Memory B cell (primary cell): ENCODE results near the gene ENPP6.

Source experiments
- ATAC-seq: fragments of 150-1000 bp; cut with Tn5 transposase; 2 replicates; pipeline ENCODE4 v1.10.0; 2021; ENCODE audit warnings: low read depth, mild to moderate bottlenecking, moderate library complexity
- DNase-seq, 2 donors: peaks; one replicate each; pipeline ENCODE4 v3.0.0; 2022; ENCODE audit warnings: low spot score in 2 of 2
- H3K27ac Mint-ChIP-seq: one replicate; pipeline ENCODE4 v1.8.0; 2022; ENCODE audit warnings: mild to moderate bottlenecking, moderate library complexity, mixed read lengths
- H3K27me3 Mint-ChIP-seq: one replicate; pipeline ENCODE4 v1.8.0; 2022; ENCODE audit warnings: mixed read lengths
- H3K36me3 Mint-ChIP-seq: one replicate; pipeline ENCODE4 v1.8.0; 2022; ENCODE audit warnings: mild to moderate bottlenecking, mixed read lengths
- H3K4me1 Mint-ChIP-seq: one replicate; pipeline ENCODE4 v1.8.0; 2022; ENCODE audit warnings: mixed read lengths
- H3K4me3 Mint-ChIP-seq: one replicate; pipeline ENCODE4 v1.8.0; 2022; ENCODE audit warnings: mild to moderate bottlenecking, moderate library complexity, mixed read lengths
- H3K9me3 Mint-ChIP-seq: one replicate; pipeline ENCODE4 v1.8.0; 2022; ENCODE audit warnings: mixed read lengths

The ENPP6 gene

DNA sequence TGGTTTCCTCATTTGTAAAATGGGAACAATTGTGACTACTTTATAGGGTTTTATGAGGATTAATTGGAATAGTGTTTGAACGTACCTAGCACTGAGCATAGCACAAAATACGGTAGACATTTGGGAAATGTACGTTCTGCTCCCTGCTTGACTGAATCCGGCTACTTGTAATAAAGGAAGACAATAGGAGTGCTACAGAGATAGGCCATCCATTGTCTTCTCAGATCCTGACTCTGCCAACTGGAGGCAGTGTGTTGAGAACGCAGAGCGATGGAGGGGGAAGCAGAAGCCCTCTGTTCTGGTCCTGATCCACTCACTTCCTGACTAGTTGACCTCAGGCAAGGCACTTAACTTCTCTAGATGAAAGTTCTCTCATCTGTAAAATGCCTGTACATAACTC lies 26.4 kb downstream of the ENPP6 start:
- Mint-ChIP-seq H3K27me3 (peaks cover 5% of the 10 kb centered on the region), H3K4me1 (peaks cover 3% of the 10 kb centered on the region), H3K4me3 (no peak overlapping the region), H3K36me3 (no peaks in the 10 kb centered on the region), H3K27ac (no peak overlapping the region), H3K9me3 (no peaks in the 10 kb centered on the region)
- ATAC-seq: no peak
- DNase-seq: no peak

DNA sequence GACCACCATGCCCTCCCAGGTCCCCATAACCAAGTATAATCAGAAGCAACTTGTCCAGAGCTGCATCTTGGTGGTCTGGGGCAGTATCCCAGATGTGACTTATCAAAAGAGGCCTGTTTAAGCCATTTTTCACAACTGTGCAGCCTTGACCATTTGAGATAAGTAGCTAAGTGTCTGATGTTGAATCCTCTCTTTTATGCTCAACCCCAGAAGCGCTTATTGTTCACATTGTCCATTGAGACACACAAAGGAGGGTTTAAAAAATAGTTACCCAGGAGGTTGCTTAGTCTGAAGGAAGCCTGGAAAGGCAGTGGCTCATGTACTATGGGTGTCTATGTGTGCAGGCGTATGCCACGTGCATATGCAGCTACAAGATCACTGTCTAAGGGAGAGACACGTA lies 27.0 kb downstream of the ENPP6 start:
- ATAC-seq (no peak), DNase-seq (no peak)
- Mint-ChIP-seq H3K27me3 (peaks cover 3% of the 10 kb centered on the region), H3K27ac (no peak overlapping the region), H3K9me3 (no peaks in the 10 kb centered on the region), H3K4me3 (no peak overlapping the region), H3K4me1 (peaks cover 3% of the 10 kb centered on the region), H3K36me3 (no peaks in the 10 kb centered on the region)

DNA sequence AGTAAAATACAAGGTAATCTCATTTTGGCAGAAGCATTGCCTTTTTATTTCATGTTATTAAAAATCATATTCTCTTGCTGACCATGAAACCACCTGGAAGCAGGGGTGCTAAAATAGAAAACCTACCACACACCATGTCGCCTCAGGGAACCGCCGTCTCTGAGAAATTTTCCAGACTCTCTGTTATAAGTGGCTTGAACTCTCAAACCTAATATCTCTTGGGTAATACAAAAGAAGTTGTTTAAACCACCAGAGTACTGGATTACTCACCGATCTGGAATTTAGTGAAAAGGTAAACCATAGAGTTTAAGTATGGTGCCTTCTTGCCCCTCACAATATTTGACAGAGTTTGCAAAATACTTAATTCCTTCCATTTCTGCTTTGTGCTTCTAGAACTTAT lies 27.7 kb downstream of the ENPP6 start:
- Mint-ChIP-seq H3K9me3 (no peaks in the 10 kb centered on the region), H3K27me3 (peaks cover 1% of the 10 kb centered on the region), H3K4me1 (peaks cover 3% of the 10 kb centered on the region), H3K36me3 (no peaks in the 10 kb centered on the region), H3K4me3 (no peak overlapping the region), H3K27ac (no peak overlapping the region)
- ATAC-seq (no peak), DNase-seq (no peak)

DNA sequence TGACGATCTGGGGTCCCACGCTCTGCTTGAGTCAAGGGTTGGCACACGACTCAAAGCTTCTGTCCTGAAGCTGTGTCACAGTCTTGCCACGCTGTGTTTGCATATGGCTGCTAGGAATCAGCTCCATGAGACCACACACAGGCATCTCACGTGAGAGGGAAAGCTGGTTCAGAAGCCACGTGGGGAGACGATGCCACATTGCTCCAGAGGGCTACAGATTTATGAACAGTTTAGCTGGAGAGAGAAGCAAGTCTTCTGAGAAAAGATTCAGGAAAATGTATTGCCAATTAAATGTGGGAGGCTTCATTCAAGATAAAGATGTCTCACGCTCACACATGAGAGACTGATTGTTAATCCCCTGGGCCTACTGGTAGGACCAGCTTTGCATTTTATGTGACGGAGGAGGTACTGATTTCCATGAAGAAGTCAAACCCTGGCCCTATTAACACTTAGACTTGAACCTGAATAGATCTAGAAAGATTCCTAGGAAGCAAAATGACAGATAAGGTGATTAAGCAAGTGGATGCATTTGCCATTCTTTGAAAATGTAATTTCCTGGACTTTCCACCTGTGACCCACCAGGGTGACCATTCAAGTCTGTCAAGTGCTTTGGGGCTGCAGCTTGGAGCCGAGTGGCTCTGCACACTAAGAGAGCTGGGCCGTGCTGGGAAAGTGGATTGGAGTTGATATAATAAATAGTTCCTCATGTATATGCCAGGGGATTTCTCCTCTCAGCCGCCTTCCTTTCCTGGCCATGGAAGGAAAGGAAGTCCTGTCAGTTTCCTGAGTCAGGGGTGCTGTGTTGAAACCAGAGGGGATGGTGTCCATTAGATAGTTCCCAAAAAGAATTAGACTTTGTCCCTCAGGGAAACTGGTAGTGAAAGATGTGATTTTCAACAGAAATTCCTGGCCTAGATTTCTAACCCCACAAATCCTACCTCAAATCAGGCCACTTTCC lies 29.0 kb downstream of the ENPP6 start:
- no peaks in the 10 kb centered on the region for H3K27me3 Mint-ChIP-seq
- H3K27ac Mint-ChIP-seq: no peak overlapping the region
- H3K4me3 Mint-ChIP-seq: no peak overlapping the region
- ATAC-seq (no peak), DNase-seq (no peak)
- no peaks in the 10 kb centered on the region for H3K36me3 Mint-ChIP-seq
- peaks cover 3% of the 10 kb centered on the region for H3K4me1 Mint-ChIP-seq
- no peaks in the 10 kb centered on the region for H3K9me3 Mint-ChIP-seq

DNA sequence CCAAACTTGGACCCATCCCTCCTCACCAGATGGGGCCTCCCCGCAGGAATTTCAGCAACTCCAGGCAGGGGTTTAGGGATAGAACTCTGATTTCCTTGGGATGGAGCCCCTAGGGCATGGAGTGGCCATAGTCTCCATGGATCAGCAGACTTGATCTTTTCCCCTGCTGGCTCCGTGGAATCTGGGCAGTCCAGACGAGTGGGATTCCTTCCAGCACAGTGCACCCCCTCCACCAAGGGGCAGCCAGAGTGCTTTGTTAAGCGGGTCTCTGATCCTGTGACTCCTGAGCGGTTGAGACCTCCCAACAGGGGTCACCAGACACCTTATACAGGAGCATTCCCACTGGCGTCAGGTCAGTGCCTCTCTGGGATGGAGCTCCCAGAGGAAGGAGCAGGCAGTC lies 40.4 kb downstream of the ENPP6 start:
- Mint-ChIP-seq H3K9me3 (peaks cover 14% of the 10 kb centered on the region), H3K27me3 (peaks cover 22% of the 10 kb centered on the region), H3K27ac (no peak overlapping the region), H3K4me3 (no peak overlapping the region), H3K36me3 (peaks cover 5% of the 10 kb centered on the region), H3K4me1 (no peaks in the 10 kb centered on the region)
- DNase-seq (no peak), ATAC-seq (no peak)

DNA sequence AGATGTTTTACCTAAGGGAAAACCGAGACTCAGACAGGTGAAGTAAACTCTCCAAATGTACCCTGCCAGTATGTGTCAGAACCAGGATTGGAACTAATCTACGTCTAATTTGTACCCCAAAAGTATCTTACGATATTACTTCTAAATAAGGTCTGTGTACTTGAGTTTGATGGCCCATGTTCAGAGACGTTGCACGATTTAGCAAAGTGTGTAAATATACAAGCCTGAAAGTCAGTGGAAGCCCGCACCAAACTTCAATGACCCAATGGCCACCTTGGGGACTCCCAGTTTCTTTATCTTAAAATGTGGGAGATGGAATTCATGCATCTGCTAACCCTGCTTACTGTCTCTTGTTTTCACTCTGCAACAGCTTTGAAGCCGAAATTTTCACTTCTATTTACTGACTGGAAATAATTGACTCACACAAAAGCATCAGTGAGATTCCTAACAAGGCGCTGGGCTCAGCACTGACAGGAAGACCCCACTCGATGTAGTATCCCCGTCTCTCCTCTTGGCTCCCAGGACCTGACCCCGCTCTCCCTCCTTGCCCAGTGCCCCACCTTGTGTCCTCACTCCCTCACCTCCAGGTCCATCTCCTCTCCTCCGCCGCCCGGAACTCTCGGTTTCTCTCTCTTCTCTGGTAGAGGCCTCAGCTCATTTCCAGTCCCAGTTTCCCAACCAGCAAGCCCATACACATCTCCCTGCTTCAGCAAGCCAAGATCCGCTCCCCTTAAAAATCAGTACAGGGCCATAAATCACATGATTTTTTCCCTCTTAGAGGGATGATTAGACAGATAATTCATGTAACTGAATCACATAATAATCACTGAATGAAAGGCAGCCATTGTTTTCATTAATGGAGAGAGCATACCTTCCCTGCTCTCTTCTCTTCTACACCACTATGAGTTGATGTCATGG lies 42.8 kb downstream of the ENPP6 start:
- DNase-seq (no peak), ATAC-seq (no peak)
- H3K27me3 Mint-ChIP-seq: peaks cover 29% of the 10 kb centered on the region
- H3K4me1 Mint-ChIP-seq: no peaks in the 10 kb centered on the region
- H3K9me3 Mint-ChIP-seq: peaks cover 9% of the 10 kb centered on the region
- H3K36me3 Mint-ChIP-seq: peaks cover 4% of the 10 kb centered on the region
- H3K27ac Mint-ChIP-seq: no peak overlapping the region
- H3K4me3 Mint-ChIP-seq: no peak overlapping the region

DNA sequence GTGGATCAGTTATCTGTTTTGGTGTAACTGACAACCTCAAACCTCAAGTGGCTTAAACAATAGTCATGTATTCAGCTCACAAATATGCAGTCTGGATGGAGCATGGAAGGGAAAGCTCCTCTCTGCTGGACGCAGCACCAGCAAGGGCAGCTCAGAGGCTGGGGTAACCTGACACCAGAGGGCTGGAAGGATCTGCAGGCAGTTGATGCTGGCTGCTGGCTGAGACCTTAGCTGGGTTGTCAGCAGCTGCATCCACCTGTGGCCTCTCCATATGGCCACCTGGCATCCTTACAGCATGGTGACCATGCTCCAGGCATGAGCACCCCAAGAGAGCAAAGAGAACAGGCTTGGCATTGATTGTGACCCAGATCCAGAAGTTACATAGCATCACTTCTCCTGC lies 46.7 kb downstream of the ENPP6 start:
- no peak for DNase-seq
- peaks cover 29% of the 10 kb centered on the region for H3K27me3 Mint-ChIP-seq
- no peaks in the 10 kb centered on the region for H3K9me3 Mint-ChIP-seq
- no peak overlapping the region for H3K4me3 Mint-ChIP-seq
- H3K27ac Mint-ChIP-seq: no peak overlapping the region
- no peak for ATAC-seq
- H3K4me1 Mint-ChIP-seq: no peaks in the 10 kb centered on the region
- H3K36me3 Mint-ChIP-seq: no peaks in the 10 kb centered on the region

DNA sequence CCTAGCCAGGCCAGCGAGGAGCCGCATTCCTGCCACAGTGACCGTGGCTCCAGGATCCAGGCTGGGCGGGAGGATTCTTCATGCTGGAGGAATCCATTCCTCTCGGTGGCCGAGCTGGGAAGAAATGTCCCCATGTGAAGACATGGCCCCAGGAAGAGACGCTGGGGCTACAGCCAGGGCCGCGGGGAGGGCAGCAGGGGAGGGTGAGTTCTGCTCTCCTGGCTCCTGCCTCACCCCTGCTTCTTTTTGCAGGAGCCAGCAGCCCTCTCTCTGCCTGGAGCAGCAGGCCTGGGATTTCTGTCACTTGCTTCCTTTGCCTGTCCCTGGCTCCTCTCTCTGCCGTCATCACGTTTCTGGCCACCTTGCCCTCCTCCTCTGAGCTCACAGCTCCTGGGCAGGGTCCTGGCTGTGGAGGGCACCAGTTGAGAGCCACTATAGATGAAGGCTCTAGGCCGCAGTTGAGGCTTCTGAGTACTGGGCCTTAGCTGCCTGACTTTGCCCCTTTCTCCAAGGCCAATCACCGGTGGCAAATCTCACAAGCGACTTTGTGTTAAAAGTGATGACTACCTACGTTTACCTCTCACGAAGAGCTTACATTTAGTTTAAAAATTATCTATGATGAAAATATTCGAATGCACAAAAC lies 48.3 kb downstream of the ENPP6 start:
- H3K4me1 Mint-ChIP-seq: no peaks in the 10 kb centered on the region
- no peak overlapping the region for H3K4me3 Mint-ChIP-seq
- no peaks in the 10 kb centered on the region for H3K9me3 Mint-ChIP-seq
- H3K27me3 Mint-ChIP-seq: peaks cover 25% of the 10 kb centered on the region
- H3K36me3 Mint-ChIP-seq: no peaks in the 10 kb centered on the region
- DNase-seq (no peak), ATAC-seq (no peak)
- H3K27ac Mint-ChIP-seq: no peak overlapping the region

DNA sequence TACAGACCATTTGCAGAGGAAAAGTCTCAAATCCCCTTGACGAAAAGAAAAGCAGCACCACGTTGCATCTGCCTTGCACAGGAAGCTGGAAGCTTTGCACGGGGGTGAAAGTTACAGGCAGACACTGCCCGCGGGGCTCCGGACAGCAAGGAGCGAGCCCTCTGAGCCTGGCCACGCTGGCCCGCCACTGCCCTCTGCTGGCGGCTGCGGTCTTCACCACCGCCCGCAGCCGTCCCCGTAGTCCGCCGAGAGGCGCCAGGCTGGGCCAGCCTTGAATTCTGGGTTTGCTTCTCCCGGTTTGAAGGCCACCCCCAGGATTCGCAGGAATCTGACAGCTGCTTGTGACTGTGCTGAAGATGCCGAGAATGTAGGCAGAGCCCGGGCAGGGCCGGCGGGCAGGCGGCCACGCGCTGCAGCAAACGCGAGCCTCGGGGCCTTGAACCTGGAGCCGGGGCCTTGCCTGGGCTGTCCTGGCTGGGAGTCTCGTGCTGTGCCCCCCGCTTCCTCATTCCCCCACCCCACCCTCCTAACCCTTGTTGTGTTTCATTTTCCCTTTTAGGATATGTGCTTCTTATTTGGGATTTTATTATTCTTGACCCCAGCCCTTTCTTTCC lies 49.2 kb downstream of the ENPP6 start:
- Mint-ChIP-seq H3K27ac (no peak overlapping the region), H3K4me1 (no peaks in the 10 kb centered on the region), H3K9me3 (no peaks in the 10 kb centered on the region), H3K27me3 (peaks cover 26% of the 10 kb centered on the region), H3K4me3 (no peak overlapping the region), H3K36me3 (no peaks in the 10 kb centered on the region)
- ATAC-seq (peak; percentile 65), DNase-seq (peak; percentile 27 to 56)

DNA sequence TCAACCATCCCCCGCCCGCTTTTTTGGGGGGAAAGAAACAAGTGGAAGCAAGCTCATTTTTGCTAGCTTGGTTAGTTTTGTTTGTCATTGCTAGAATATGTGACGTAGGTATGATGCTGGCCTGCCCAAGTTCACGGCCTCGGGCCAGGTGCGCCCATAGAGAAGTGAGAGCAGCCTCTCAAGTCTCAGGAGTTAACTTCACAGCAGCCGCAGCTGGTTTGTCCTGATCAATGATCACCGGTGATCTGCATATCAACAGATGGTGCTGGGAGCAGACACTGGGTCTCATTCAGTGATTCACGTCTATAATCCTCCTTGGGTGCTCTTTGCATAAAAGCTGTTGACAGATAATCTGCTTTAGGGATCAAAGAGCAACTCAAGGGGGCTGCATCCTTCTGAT lies 50.1 kb downstream of the ENPP6 start:
- H3K9me3 Mint-ChIP-seq: no peaks in the 10 kb centered on the region
- peak; percentile 79 for ATAC-seq
- H3K27me3 Mint-ChIP-seq: peaks cover 24% of the 10 kb centered on the region
- DNase-seq: no peak
- no peak overlapping the region for H3K4me3 Mint-ChIP-seq
- H3K36me3 Mint-ChIP-seq: no peaks in the 10 kb centered on the region
- no peaks in the 10 kb centered on the region for H3K4me1 Mint-ChIP-seq
- no peak overlapping the region for H3K27ac Mint-ChIP-seq

DNA sequence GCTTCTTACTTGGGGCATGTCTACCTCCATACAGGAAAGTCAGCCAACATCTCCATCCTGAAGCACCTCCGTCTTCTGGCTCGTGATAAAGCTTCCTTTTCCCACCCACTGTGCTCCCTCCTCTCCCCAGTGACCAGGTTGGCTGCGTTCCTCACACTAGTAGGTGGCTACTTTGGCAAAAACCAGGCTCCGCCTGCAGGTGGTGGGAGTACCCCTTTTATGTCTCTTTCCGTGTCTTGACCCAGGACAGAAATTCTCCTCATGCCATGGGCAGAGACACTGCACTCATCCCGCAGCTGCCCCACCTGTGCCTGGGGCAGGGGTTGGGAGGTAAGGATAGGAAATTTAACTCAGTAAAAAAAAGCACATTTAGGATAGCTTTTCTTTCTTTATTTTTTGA lies 50.9 kb downstream of the ENPP6 start:
- DNase-seq (no peak), ATAC-seq (no peak)
- Mint-ChIP-seq H3K27me3 (peaks cover 21% of the 10 kb centered on the region), H3K4me1 (no peaks in the 10 kb centered on the region), H3K36me3 (no peaks in the 10 kb centered on the region), H3K4me3 (no peak overlapping the region), H3K9me3 (no peaks in the 10 kb centered on the region), H3K27ac (no peak overlapping the region)

DNA sequence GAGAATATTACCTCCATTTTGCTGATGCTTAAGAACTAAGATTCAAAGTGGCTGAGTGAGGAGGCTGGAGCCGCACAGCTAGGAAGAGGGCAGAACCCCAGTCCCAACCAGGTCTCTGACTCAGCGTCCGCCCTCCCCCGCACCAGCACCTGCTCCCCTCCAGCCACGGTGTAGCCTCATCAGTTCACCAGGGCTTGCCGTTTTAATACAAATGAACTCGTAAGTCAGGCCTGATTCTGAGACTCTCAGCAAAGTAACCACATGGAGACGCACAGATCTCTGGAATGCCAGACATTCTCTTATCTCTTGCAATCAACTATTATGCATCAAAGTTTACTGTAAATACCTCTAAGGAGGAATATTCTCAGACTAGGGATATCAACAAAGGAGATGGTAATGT lies 52.4 kb downstream of the ENPP6 start:
- DNase-seq: no peak
- no peak for ATAC-seq
- Mint-ChIP-seq H3K27ac (no peak overlapping the region), H3K27me3 (peaks cover 21% of the 10 kb centered on the region), H3K4me1 (no peaks in the 10 kb centered on the region), H3K9me3 (no peaks in the 10 kb centered on the region), H3K4me3 (no peak overlapping the region), H3K36me3 (no peaks in the 10 kb centered on the region)

DNA sequence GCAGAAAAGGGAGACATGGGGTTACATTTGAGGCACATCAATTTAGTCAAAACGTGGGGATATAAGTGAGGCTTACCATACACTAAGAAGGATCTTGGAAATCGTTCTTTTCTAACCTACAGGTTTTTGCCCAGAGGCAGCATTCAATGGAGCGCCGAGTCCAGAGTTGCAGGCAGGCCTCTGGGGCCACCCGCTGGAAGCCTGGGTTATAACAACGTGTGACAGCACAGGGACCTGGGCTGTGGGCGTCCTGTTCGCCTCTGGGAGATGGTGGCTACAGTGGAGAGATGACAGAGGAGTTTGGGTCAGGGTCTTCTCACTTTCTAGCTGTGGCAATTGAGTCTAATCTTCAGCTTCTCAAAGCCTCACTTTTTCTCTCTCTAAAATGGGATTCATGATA lies 53.9 kb downstream of the ENPP6 start:
- no peak for DNase-seq
- no peaks in the 10 kb centered on the region for H3K9me3 Mint-ChIP-seq
- no peaks in the 10 kb centered on the region for H3K36me3 Mint-ChIP-seq
- H3K27me3 Mint-ChIP-seq: peaks cover 18% of the 10 kb centered on the region
- H3K4me3 Mint-ChIP-seq: no peak overlapping the region
- no peak overlapping the region for H3K27ac Mint-ChIP-seq
- no peaks in the 10 kb centered on the region for H3K4me1 Mint-ChIP-seq
- no peak for ATAC-seq

DNA sequence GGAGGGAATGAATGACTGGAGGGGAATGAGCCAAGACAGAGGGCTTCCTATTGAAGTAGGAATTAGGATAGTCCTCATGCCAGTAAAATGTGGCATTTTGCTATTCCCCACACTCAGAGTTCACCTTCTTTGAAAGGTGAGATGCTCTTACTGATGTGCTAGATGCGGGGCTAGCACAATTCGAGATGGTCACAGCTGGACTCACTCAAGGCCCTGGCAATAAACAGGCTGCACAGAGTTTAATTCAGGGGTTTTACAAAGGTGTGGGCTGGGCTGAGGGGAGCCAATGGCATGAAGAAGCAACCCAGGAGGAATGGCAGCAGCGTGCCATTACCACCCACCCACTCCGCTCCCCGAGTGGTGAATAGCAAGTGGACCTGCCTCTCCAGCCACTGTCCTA lies 55.1 kb downstream of the ENPP6 start:
- Mint-ChIP-seq H3K27me3 (peaks cover 18% of the 10 kb centered on the region), H3K4me3 (no peak overlapping the region), H3K9me3 (no peaks in the 10 kb centered on the region), H3K27ac (no peak overlapping the region), H3K36me3 (no peaks in the 10 kb centered on the region), H3K4me1 (no peaks in the 10 kb centered on the region)
- ATAC-seq (no peak), DNase-seq (no peak)
